ENCODE measurements around the gene IRX1. TPM values are rescaled to one million over a fixed set of nuclear protein-coding genes. Genes with fewer than 3 reads are reported as not detected.

Gene IRX1
- polyA plus RNA-seq, 2 of the 4 experiments (the other 2 are of a cell fraction): not detected

GRCh38 chr5:3597167-3598007 lies 1.8 kb downstream of the IRX1 start (continued):
- TF ChIP-seq, protein P1, sequence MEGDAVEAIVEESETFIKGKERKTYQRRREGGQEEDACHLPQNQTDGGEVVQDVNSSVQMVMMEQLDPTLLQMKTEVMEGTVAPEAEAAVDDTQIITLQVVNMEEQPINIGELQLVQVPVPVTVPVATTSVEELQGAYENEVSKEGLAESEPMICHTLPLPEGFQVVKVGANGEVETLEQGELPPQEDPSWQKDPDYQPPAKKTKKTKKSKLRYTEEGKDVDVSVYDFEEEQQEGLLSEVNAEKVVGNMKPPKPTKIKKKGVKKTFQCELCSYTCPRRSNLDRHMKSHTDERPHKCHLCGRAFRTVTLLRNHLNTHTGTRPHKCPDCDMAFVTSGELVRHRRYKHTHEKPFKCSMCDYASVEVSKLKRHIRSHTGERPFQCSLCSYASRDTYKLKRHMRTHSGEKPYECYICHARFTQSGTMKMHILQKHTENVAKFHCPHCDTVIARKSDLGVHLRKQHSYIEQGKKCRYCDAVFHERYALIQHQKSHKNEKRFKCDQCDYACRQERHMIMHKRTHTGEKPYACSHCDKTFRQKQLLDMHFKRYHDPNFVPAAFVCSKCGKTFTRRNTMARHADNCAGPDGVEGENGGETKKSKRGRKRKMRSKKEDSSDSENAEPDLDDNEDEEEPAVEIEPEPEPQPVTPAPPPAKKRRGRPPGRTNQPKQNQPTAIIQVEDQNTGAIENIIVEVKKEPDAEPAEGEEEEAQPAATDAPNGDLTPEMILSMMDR (IDR thresholded peaks at IDR 0.05): no peak
- no peak for TF ChIP-seq POLR2A (IDR thresholded peaks at IDR 0.05; ENCODE audit: low read length)
- no peak for TF ChIP-seq EP300 (IDR thresholded peaks at IDR 0.05)
- no peak for TF ChIP-seq MYC (IDR thresholded peaks at IDR 0.05; ENCODE audit: borderline replicate concordance, low read length)

DNA sequence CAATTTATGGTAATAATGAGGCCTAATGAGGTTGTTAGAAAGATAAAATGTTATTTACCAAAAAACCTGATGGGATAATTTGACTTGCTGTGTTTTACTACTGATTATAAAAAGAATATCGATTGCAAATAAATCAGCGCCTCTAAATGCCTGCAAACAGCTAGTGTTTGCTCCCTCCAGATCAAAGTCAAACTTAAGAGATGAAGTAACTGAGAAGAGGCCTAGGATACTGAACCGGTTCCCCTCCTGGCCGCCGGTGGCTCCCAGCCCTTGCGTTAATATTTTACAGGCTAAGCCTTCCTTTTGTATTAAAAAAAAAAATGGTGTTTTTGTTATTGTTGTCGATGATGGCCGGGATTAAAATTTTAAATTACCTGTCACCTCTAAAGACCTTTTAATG lies 2.6 kb downstream of the IRX1 start:
- no peak for FAIRE-seq
- TF ChIP-seq HES2 (IDR thresholded peaks at IDR 0.05): no peak
- no peak for TF ChIP-seq HDAC2 (IDR thresholded peaks at IDR 0.05)
- no peak for TF ChIP-seq JUN (IDR thresholded peaks at IDR 0.05)
- TF ChIP-seq POLR2AphosphoS2 (conservative IDR thresholded peaks at IDR 0.05; ENCODE audit: low read length): no peak
- TF ChIP-seq RCOR1 (IDR thresholded peaks at IDR 0.05; ENCODE audit: low read depth, low read length): no peak
- ChIA-PET POLR2A (no interaction called here), CTCF (no interaction called here)
- ATAC-seq: no peak
- no peaks in the 10 kb centered on the region for H3K4me1 ChIP-seq
- no peak overlapping the region for H3K4me3 ChIP-seq
- 40% methylated on average over 8 of the region's 8 CpGs for WGBS (ENCODE audit: missing lambda C conversion rate)
- no peak overlapping the region for H3K4me2 ChIP-seq
- no peak overlapping the region for H3K27ac ChIP-seq
- no peaks in the 10 kb centered on the region; the same call in 2 of the 3 replicates for H3K9me3 ChIP-seq
- DNase-seq (ENCODE audit: low read depth in 1 of 2, low spot score in 1 of 2): no peak

GRCh38 chr5:3598769-3599211 lies 3.2 kb downstream of the IRX1 start:
- H3K9me3 ChIP-seq: no peaks in the 10 kb centered on the region; the same call in 2 of the 3 replicates
- WGBS (ENCODE audit: missing lambda C conversion rate): 26% methylated on average over 12 of the region's 12 CpGs
- ATAC-seq (no peak), DNase-seq (ENCODE audit: low read depth in 1 of 2, low spot score in 1 of 2) (no peak), FAIRE-seq (no peak)
- H3K4me1 ChIP-seq: no peaks in the 10 kb centered on the region
- TF ChIP-seq MAFK (IDR thresholded peaks at IDR 0.05; ENCODE audit: partially characterized antibody) (no peak), RAD21 (conservative IDR thresholded peaks at IDR 0.05 in 1 of 2, IDR thresholded peaks at IDR 0.05 in 1 of 2) (no peak), KDM5A (IDR thresholded peaks at IDR 0.05) (no peak), HMGXB4 (CRISPR knock-in tag; IDR thresholded peaks at IDR 0.05; ENCODE audit: borderline replicate concordance) (no peak), GATA3 (IDR thresholded peaks at IDR 0.05; ENCODE audit: borderline replicate concordance) (no peak), FOSB (CRISPR knock-in tag; IDR thresholded peaks at IDR 0.05) (no peak), TFCP2L1 (CRISPR knock-in tag; IDR thresholded peaks at IDR 0.05) (no peak), MYC (IDR thresholded peaks at IDR 0.05; ENCODE audit: borderline replicate concordance, low read length) (no peak), HES2 (IDR thresholded peaks at IDR 0.05) (no peak)
- H3K4me3 ChIP-seq: no peak overlapping the region
- ChIA-PET CTCF (no interaction called here), POLR2A (no interaction called here)
- no peak overlapping the region for H3K27ac ChIP-seq
- H3K4me2 ChIP-seq: no peak overlapping the region
